ENCODE results near the gene PODXL.

- TF ChIP-seq CTCF (IDR thresholded peaks at IDR 0.05; ENCODE audit: low read length) (peak; percentile 99), EZH2phosphoT487 (IDR thresholded peaks at IDR 0.05; ENCODE audit: low read length) (no peak), EZH2 (optimal IDR thresholded peaks at IDR 0.05; ENCODE audit: low read depth, low read length) (no peak)
These were observed 48.7 kb downstream of the PODXL start for GRCh38 chr7:131507592-131508331.

Measured in MM.1S (cell line).